H9 (cell line): ENCODE measurements around the gene ACTR10. TPM values are rescaled to one million over a fixed set of nuclear protein-coding genes. Genes with fewer than 3 reads are reported as not detected.

Source experiments
- DNase-seq: peaks from one replicate; pipeline ENCODE4 v3.0.0-alpha.2; 2017
- H2AFZ ChIP-seq: one replicate; pipeline ENCODE4 v1.6.1; 2013; ENCODE audit warnings: mild to moderate bottlenecking, low read length, control low read depth, moderate library complexity
- H2AK5ac ChIP-seq: 2 replicates; pipeline ENCODE4 v1.6.1; 2013; ENCODE audit warnings: low read length, control low read depth, mixed read lengths; ENCODE audit not compliant: insufficient read length
- H2BK120ac ChIP-seq: one replicate; pipeline ENCODE4 v1.6.1; 2013; ENCODE audit warnings: low read depth, mild to moderate bottlenecking, low read length, control low read depth, inconsistent platforms; ENCODE audit not compliant: poor library complexity, severe bottlenecking
- H2BK12ac ChIP-seq: 2 replicates; pipeline ENCODE4 v1.6.1; 2013; ENCODE audit warnings: low read length, control low read depth, mixed read lengths, low read depth; ENCODE audit not compliant: insufficient read length
- H2BK15ac ChIP-seq: 2 replicates; pipeline ENCODE4 v1.6.1; 2013; ENCODE audit warnings: low read depth, low read length, control low read depth
- H2BK20ac ChIP-seq: one replicate; pipeline ENCODE4 v1.6.1; 2013; ENCODE audit warnings: low read depth, mild to moderate bottlenecking, low read length, control low read depth, inconsistent platforms; ENCODE audit not compliant: poor library complexity, severe bottlenecking
- H2BK5ac ChIP-seq: 2 replicates; pipeline ENCODE4 v1.6.1; 2013; ENCODE audit warnings: low read length, control low read depth, mixed read lengths; ENCODE audit not compliant: insufficient read length
- H3K14ac ChIP-seq: 2 replicates; pipeline ENCODE4 v1.6.1; 2013; ENCODE audit warnings: low read length, control low read depth; ENCODE audit not compliant: insufficient read depth
- H3K18ac ChIP-seq: 2 replicates; pipeline ENCODE4 v1.6.1; 2013; ENCODE audit warnings: low read depth, mild to moderate bottlenecking, mixed read lengths, low read length, control low read depth; ENCODE audit not compliant: insufficient read length
- H3K23ac ChIP-seq: 2 replicates; pipeline ENCODE4 v1.6.1; 2013; ENCODE audit warnings: low read length, control low read depth, mixed read lengths, low read depth; ENCODE audit not compliant: insufficient read length
- H3K23me2 ChIP-seq: 2 replicates; pipeline ENCODE4 v1.6.1; 2013; ENCODE audit warnings: low read depth, mild to moderate bottlenecking, mixed read lengths, low read length, control low read depth; ENCODE audit not compliant: insufficient read length, poor library complexity, severe bottlenecking
- H3K27ac ChIP-seq: 2 replicates; pipeline ENCODE4 v1.5.1; 2013; ENCODE audit warnings: low read length, control low read depth, mixed read lengths, low read depth; ENCODE audit not compliant: insufficient read length
- H3K27me3 ChIP-seq: 2 replicates; pipeline ENCODE4 v1.6.1; 2013; ENCODE audit warnings: low read length, control low read depth, inconsistent platforms; ENCODE audit not compliant: insufficient read depth
- H3K4ac ChIP-seq: 2 replicates; pipeline ENCODE4 v1.6.1; 2013; ENCODE audit warnings: low read depth, mild to moderate bottlenecking, control low read depth, inconsistent platforms, low read length, moderate library complexity
- H3K4me1 ChIP-seq: 2 replicates; pipeline ENCODE4 v1.6.1; 2013; ENCODE audit warnings: low read length, control low read depth, inconsistent platforms; ENCODE audit not compliant: insufficient read depth
- H3K4me2 ChIP-seq: 2 replicates; pipeline ENCODE4 v1.6.1; 2013; ENCODE audit warnings: low read length, control low read depth, mixed read lengths; ENCODE audit not compliant: insufficient read length, insufficient read depth
- H3K56ac ChIP-seq: 2 replicates; pipeline ENCODE4 v1.6.1; 2013; ENCODE audit warnings: low read depth, mild to moderate bottlenecking, mixed read lengths, low read length, control low read depth; ENCODE audit not compliant: insufficient read length
- H3K79me1 ChIP-seq: 2 replicates; pipeline ENCODE4 v1.6.1; 2013; ENCODE audit warnings: low read depth, mild to moderate bottlenecking, moderate library complexity, low read length, control low read depth, inconsistent platforms; ENCODE audit not compliant: insufficient read depth, poor library complexity, severe bottlenecking
- H3K79me2 ChIP-seq: 2 replicates; pipeline ENCODE4 v1.6.1; 2013; ENCODE audit warnings: low read length, control low read depth, inconsistent platforms; ENCODE audit not compliant: insufficient read depth
- H3K9ac ChIP-seq: 2 replicates; pipeline ENCODE4 v1.6.1; 2013; ENCODE audit warnings: low read length, control low read depth, mixed read lengths; ENCODE audit not compliant: insufficient read length; ENCODE audit errors: extremely low read depth
- H3K9me3 ChIP-seq: one replicate; pipeline ENCODE4 v1.6.1; 2013; ENCODE audit warnings: low read depth, low read length, inconsistent platforms; ENCODE audit not compliant: control insufficient read depth
- H3T11ph ChIP-seq: one replicate; pipeline ENCODE4 v1.6.1; 2013; ENCODE audit warnings: mild to moderate bottlenecking, low read length, control low read depth, inconsistent platforms
- H4K20me1 ChIP-seq: one replicate; pipeline ENCODE4 v1.6.1; 2013; ENCODE audit not compliant: control insufficient read depth, insufficient read length, insufficient read depth
- H4K5ac ChIP-seq: 2 replicates; pipeline ENCODE4 v1.6.1; 2013; ENCODE audit warnings: low read depth, mild to moderate bottlenecking, mixed read lengths, low read length, control low read depth; ENCODE audit not compliant: insufficient read length
- H4K8ac ChIP-seq: replicated peaks from 2 replicates; pipeline ENCODE4 v1.6.1; 2013; ENCODE audit warnings: low read length, control low read depth, mixed read lengths, low read depth; ENCODE audit not compliant: insufficient read length
- H4K91ac ChIP-seq: 2 replicates; pipeline ENCODE4 v1.6.1; 2013; ENCODE audit warnings: low read depth, mild to moderate bottlenecking, moderate library complexity, mixed read lengths, low read length, control low read depth; ENCODE audit not compliant: insufficient read length
- H3K27ac Mint-ChIP-seq, 3 experiments: 2 replicates in 2 of 3; 3 replicates in 1 of 3; pipeline ENCODE4 v1.8.0; 2020 to 2021; ENCODE audit warnings: mixed read lengths in 3 of 3, mild to moderate bottlenecking in 1 of 3, moderate library complexity in 1 of 3
- H3K27me3 Mint-ChIP-seq: 2 replicates; pipeline ENCODE4 v1.8.0; 2021; ENCODE audit warnings: low read depth, mild to moderate bottlenecking, moderate library complexity, mixed read lengths
- H3K36me3 Mint-ChIP-seq, 3 experiments: 2 replicates in 2 of 3; 3 replicates in 1 of 3; pipeline ENCODE4 v1.8.0; 2020 to 2021; ENCODE audit warnings: low read depth in 3 of 3, mixed read lengths in 3 of 3; ENCODE audit not compliant: insufficient read depth in 1 of 3
- H3K4me1 Mint-ChIP-seq, 2 experiments: 2 replicates each; pipeline ENCODE4 v1.8.0; 2020; ENCODE audit warnings: mixed read lengths in 2 of 2
- H3K4me3 Mint-ChIP-seq, 2 experiments: 2 replicates in 1 of 2; 3 replicates in 1 of 2; pipeline ENCODE4 v1.8.0; 2020 to 2021; ENCODE audit warnings: mild to moderate bottlenecking in 2 of 2, mixed read lengths in 2 of 2, moderate library complexity in 1 of 2
- H3K9me3 Mint-ChIP-seq, 2 experiments: 2 replicates in 1 of 2; 3 replicates in 1 of 2; pipeline ENCODE4 v1.8.0; 2020; ENCODE audit warnings: mild to moderate bottlenecking in 2 of 2, mixed read lengths in 2 of 2, moderate library complexity in 1 of 2
- WGBS: extraction: QIAGEN DNeasy Blood & Tissue Kit; methylation state at CpG from one replicate; pipeline ENCODE4 v1.1.7; 2013; ENCODE audit warnings: missing lambda C conversion rate, low lambda C conversion rate, mixed read lengths; ENCODE audit not compliant: insufficient read length; ENCODE audit errors: extremely low coverage; 5-methylcytosine and 5-hydroxymethylcytosine counted together
- total RNA-seq: library from RNA; stranded (reverse); gene quantifications from 2 replicates; pipeline ENCODE4 v1.2.1, GENCODE V29; 2021
- TF ChIP-seq, protein P1 (sequence below): fragments of 200-600 bp; sonication (generic); conservative IDR thresholded peaks from 3 replicates; pipeline ENCODE4 v1.8.0; 2021; ENCODE audit warnings: antibody characterized with exemption, mild to moderate bottlenecking

Gene ACTR10
- total RNA-seq, 1 experiment from 2014 or later = 41.0 TPM

DNA sequence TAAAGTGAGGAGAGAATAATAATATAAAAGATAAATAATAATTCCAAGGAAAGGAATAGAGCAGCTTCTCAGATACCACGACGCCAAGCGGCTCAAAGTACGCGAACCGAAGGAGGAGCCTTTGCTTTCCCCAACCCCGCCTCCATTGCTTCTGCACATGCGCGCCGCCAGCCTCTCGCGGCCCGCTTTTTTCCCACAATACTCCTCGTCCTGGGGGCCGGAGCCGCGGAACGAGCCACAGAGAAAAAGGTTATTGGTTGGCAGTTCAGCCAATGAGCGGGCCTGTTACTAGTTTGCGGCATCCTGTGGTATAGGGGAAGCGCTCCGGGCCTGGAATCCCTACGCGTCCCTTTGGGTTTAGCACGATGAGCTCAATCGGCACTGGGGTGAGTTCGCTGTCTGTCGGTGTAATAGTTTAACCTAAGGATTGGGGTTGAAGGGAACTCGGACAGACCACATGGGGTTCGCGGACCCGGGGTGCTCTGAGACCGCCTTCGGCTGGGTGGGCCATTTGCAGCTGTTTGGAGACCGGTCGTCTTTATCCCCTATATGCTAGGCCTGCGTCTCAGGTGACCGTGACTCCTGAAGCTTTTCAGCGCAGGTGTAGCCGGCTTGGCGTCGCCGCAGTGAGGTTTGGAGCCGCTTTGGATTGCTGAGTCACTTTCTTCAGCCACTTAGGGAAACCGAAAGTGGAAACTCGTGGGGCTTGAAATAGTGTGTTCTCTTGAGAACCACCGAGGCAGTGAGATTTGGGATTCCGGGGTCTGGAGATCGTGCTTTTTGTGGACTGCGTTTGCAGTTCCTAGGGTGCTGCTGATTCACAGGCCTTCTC, 44.8 kb downstream of the ACTR10 start, which contains the start of gene PSMA3:
PSMA3 (plus strand) TSS at position 288 of the 832 bp plus-strand sequence; CDS start at position 366, 78 bp downstream.
- WGBS = no CpG with 5 or more reads among the region's 50 CpGs
- H3K4me1 ChIP-seq = no peaks in the 10 kb centered on the region
- H4K91ac ChIP-seq = no peak within 1 kb of the TSS
- no peak within 1 kb of the TSS for H3K56ac ChIP-seq
- peak within 1 kb of the TSS; percentile 92 to 99 for H3K4me3 Mint-ChIP-seq
- H3K4ac ChIP-seq = no peak within 1 kb of the TSS; the same call in 1 of the 2 replicates
- peak within 1 kb of the TSS; percentile 63 for H2AFZ ChIP-seq
- H3K79me2 ChIP-seq = peaks cover 33% of the 10 kb centered on the region
- no peak within 1 kb of the TSS for H3K23ac ChIP-seq
- H3K18ac ChIP-seq = peak within 1 kb of the TSS; percentile 66
- peaks cover 6% of the 10 kb centered on the region for H3K79me1 ChIP-seq
- no peak within 1 kb of the TSS for H2BK15ac ChIP-seq
- DNase-seq = peak; percentile 98
- no peaks in the 10 kb centered on the region for H3K9me3 ChIP-seq
- H3K4me1 Mint-ChIP-seq = peaks cover 18 to 21% of the 10 kb centered on the region in 2 experiments
- no peak within 1 kb of the TSS for H2BK20ac ChIP-seq
- no peaks in the 10 kb centered on the region; a peak in 1 of 5 replicates for H3K9me3 Mint-ChIP-seq
- H3K27me3 Mint-ChIP-seq = peaks cover under 1% of the 10 kb centered on the region; the same call in 1 of the 2 replicates
- no peaks in the 10 kb centered on the region for H3K23me2 ChIP-seq
- H3T11ph ChIP-seq = no peak within 1 kb of the TSS
- H2BK120ac ChIP-seq = no peak within 1 kb of the TSS
- H3K27me3 ChIP-seq = no peaks in the 10 kb centered on the region
- H3K14ac ChIP-seq = peak within 1 kb of the TSS; percentile 77
- H4K8ac ChIP-seq = no peak within 1 kb of the TSS
- peaks cover 8 to 13% (median 10%) of the 10 kb centered on the region in 3 experiments for H3K36me3 Mint-ChIP-seq
- H3K9ac ChIP-seq = peak within 1 kb of the TSS; percentile 89
- H4K5ac ChIP-seq = peak within 1 kb of the TSS; percentile 2
- H3K27ac Mint-ChIP-seq = peak within 1 kb of the TSS; percentile 100
- TF ChIP-seq, protein P1, sequence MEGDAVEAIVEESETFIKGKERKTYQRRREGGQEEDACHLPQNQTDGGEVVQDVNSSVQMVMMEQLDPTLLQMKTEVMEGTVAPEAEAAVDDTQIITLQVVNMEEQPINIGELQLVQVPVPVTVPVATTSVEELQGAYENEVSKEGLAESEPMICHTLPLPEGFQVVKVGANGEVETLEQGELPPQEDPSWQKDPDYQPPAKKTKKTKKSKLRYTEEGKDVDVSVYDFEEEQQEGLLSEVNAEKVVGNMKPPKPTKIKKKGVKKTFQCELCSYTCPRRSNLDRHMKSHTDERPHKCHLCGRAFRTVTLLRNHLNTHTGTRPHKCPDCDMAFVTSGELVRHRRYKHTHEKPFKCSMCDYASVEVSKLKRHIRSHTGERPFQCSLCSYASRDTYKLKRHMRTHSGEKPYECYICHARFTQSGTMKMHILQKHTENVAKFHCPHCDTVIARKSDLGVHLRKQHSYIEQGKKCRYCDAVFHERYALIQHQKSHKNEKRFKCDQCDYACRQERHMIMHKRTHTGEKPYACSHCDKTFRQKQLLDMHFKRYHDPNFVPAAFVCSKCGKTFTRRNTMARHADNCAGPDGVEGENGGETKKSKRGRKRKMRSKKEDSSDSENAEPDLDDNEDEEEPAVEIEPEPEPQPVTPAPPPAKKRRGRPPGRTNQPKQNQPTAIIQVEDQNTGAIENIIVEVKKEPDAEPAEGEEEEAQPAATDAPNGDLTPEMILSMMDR = no peak
- peak within 1 kb of the TSS; percentile 78 for H3K27ac ChIP-seq
- H2BK12ac ChIP-seq = no peak within 1 kb of the TSS
- no peaks in the 10 kb centered on the region for H4K20me1 ChIP-seq
- H3K4me2 ChIP-seq = peak within 1 kb of the TSS; percentile 75
- H2BK5ac ChIP-seq = peak within 1 kb of the TSS; percentile 10
- no peak within 1 kb of the TSS for H2AK5ac ChIP-seq
